DOHH2 (cell line): Measurements from ENCODE around the gene MIX23.

Experiments used
- EZH2phosphoT487 ChIP-seq: fragments of 200-600 bp; sonication (generic); IDR thresholded peaks from 2 replicates; pipeline ENCODE4 v1.6.1; 2017; ENCODE audit warnings: borderline replicate concordance, mild to moderate bottlenecking, antibody characterized with exemption, low read length, moderate library complexity, mixed read lengths
- TF ChIP-seq, protein P1 (sequence below): fragments of 200-600 bp; sonication (generic); IDR thresholded peaks from one replicate; pipeline ENCODE4 v1.5.1; 2014; ENCODE audit warnings: antibody characterized with exemption, mild to moderate bottlenecking, low read depth, low read length; ENCODE audit not compliant: poor library complexity, severe bottlenecking

DNA sequence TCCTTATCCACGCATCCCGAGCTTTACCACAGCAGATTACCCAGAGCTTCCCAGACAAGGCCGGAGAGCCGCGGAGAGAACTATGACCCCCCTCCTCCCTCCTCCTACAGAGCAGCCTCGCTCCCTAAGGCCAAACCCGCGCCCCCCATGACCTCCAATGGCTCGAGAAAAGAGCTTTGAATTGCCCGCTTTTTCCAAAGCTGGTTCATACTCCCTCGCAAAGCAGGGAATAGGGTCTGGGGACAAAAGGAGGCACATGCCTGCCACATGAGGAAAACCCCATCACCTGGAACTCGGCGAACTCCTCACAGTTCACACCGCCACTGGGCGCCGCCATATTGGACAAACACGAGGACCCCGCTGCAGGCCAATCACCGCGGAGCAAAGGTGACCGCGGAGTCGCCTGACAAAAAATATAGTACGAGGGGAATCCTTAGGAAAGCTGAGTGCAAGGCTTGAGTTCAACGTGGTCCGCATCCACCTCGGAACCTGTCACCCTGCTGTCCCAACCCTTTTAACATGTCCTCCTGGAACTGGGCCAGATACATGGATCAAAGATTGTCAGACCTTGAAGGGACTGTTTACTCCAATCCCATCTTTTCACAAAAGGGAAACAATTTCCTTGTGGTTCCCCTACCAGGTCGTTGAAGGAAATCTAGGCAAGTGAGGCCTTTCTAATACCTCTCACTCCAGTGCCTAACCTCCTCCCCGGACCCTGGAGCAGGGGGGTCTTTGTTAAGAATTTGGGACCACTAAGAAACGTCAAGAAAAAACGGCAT is at the start of gene MIX23:
- TF ChIP-seq, protein P1, sequence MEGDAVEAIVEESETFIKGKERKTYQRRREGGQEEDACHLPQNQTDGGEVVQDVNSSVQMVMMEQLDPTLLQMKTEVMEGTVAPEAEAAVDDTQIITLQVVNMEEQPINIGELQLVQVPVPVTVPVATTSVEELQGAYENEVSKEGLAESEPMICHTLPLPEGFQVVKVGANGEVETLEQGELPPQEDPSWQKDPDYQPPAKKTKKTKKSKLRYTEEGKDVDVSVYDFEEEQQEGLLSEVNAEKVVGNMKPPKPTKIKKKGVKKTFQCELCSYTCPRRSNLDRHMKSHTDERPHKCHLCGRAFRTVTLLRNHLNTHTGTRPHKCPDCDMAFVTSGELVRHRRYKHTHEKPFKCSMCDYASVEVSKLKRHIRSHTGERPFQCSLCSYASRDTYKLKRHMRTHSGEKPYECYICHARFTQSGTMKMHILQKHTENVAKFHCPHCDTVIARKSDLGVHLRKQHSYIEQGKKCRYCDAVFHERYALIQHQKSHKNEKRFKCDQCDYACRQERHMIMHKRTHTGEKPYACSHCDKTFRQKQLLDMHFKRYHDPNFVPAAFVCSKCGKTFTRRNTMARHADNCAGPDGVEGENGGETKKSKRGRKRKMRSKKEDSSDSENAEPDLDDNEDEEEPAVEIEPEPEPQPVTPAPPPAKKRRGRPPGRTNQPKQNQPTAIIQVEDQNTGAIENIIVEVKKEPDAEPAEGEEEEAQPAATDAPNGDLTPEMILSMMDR = no peak
- TF ChIP-seq EZH2phosphoT487 = no peak
